HL-60/S4 treated with phorbol 12-myristate 13-acetate at 8.2 ng/mL for 4 days and 3 days (cell line): Measurements from ENCODE around the gene NT5C3B.

Source experiments
- in situ Hi-C: fragments of 300-500 bp; cut with MboI; formaldehyde crosslinking; loops from 2 replicates; pipeline ENCODE4 v1.15.0; 2022; ENCODE audit warnings: low sequenced_read_pairs

The NT5C3B gene

DNA sequence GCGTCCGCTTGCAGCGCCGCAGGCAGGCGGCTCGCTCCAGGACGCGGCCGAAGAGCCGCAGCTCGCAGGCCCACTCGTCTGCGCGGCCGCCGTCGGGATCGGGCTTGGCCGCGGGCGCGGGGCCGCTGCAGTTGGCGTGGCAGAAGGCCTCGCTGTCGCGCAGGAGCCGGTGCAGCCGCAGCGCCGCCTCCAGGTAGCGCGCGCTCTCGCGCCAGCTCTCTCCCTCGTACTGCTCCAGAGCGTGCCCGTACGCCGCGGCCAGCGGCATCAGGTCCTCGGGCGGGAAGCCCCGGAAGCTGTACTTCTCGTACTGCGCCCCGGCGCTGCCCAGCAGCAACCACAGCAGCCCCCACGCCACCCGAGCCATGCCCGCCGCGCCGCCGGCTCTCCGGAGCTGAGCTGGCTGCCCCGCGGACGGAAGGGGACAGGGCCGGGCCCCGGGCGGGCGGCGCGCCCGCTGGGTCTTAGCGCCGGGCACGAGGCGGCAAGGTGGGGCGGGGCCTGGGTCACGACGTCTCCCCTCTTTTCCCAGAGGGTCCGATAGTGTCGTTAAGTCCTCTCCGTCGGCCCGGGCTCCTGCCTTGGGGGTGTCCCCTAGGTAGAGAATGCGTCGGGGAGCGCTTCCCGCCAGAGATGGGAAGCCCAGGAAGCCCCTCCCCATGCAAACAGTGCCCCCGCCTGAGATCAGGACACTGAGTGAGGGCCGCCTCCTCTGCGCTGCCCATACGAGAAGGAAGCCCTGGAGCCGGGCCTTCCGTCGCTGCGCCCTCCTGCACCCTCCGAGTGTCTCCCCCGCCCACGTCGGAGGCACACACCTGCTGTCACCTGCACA is 24.3 kb downstream of the NT5C3B start, which contains the start of gene P3H4:
Gene P3H4 (minus strand): TSS at position 401 of the 832 bp plus-strand sequence. CDS start 34 bp downstream, at position 367.
- in situ Hi-C loops, result no loop called here

DNA sequence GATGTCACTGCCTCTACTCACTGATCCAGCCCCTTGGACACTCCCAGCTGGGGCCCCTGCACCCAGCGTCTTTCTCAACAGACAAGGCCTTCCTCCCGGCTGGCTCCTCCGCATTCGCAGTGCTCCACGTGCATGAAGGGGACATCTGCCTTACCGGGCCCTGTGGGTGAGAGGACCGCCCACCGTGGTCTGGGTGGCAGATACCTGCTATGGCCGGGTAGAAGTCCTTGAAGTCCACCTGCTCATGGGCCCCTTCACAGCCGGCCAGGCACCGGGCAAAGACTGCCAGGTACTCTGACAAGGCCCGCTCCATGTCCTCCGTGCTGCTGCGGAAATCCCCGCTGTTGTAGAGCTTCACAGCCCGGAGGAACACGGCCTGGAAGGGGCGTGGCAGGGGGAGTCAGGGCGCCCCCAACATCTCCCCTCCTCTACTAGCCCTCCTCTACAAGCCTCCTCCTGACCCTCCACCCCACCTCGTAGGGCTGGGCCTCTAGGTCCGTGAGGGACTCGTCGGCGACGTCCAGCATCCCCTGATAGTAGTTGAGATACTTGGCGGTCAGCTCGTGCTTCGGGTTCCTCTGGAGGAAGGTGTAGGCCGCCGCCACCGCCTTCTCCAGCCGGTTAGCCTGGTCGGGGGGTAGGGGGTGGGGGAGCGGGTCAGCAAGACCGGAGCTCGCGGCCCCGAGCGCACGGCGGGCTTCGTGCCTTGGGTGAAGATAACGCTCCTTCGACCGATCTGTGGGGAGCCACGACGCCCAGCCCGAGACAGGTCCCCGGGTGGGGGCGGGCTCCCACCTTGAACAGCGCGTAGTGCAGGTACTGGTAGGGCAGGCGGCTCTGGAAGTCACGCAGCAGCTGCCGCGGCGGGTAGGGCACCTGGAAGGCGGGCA is 25.1 kb downstream of the NT5C3B start:
- in situ Hi-C loops, result no loop called here

DNA sequence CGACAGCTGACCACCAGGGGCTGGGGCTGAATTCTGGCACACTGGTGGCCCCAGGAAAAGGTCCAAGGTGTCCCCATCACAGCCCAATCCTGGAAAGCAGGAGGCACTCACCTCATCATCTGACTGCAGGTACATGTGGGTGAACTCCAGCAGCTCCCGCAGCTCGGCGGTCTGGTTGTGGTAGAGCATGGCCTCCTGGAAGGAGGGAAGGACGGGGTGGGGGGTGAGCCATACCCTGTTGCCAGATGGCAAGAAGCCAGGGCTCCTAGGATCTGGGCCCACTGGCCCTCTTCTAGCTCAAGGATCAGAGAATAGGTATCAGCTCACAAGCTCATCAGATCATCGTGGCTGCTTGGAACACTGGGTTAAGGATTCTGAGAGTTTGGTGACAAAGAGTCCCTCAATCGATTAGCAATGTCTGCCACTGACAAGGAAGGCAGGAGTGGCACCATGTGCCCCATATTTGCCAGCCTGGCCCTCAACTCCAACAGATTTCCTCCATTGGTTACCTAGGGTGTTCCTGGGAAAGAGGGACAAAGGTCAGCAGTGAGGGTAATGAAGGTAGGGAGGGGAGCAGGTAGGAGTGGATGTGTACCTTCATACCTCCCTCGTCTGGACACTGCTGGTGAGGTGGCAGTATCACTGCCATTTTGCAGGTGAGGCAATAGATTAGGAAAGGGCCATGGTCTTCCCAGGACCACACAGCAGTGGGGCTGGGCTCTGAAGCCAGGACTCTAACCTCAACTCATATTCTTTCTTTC is 29.2 kb downstream of the NT5C3B start:
- in situ Hi-C loops, result no loop called here

DNA sequence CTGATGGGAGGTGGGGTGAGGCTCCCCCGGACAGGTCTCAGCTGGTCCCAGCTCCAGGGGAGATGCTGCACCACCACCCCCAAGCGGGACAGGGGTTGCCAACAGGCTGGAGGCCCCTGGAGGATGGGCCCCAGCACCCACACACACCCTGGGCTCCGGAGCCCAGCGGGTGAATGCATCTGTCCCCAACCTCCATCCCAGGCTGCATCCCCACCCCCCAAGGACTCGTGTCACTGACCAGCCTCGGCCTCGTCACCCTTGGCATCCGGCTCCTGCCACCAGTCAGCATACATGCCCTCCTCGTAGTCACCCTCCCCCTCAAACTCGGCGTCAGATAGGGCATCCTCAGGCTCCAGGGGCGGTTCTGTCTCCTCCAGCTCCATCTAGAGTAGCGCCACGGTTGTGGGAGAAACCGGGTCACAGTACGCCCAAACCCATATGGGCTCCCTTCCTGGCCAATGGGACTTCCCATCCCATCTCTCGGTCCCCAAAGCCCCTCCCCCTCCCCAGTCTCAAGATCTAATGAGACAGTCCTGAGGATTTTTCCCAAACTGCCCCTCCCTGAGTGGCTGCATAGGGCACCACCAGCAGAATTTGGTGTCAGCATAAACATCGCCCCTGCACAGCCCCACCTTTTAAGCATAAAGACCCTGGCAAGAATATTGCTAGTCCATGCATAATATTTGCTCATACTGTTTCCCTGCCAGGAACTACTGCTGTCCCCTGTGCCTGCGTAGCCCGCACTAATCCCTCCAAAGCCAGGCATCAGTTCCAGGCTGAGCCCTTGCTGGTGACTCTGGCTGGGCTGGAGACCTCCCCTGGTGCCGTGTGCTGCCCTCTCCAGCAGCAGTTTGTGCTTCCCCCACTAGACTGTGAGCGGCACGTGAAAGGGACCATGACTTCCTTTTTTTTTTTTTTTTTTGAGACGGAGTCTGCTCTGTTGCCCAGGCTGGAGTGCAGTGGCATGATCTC is 32.7 kb downstream of the NT5C3B start:
- in situ Hi-C loops, result loop anchor here (5.0 kb wide), 1 partner anchor 66 kb away; no protein-coding TSS in a partner anchor

DNA sequence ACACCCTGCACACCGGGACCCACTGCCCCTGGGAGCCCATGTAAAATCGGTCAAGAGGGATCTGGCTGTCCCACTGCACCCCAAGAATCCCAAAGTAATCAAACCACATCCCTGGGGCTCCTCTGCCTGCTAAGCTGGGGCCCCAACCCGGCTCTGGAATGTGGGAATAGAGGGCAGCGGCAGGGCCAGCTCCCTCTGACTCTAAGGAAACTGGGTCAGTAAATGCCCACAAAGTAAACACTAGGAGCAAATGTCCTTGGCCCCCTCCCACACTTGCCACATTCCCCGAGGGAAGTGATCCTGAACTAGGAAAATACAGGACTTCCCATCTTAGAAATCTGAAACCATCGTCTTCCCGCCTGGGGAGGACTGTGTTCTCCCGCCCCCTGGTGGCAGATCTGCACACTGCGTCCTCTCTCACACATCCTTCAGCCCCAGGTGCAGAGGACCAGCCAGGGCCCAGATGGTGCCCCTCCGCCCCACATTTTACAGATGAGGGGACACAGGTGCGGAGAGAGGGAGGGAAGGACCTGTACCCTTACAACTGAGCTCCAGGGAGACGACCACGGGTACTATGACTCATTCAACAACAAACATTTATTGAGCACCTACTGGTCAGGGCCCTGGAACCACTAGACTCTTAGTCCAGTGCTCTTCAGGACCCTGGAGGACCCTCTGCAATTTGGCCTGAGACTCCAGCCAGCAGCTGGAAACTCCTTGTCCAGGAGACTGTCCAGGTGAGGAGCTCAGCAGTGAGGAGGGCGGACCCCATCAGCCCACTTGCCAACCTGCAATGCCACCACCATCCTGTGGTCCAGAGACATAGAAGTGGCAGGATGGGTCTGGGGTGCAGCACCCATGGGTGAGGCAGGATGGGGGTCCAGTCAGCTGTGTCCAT is 34.4 kb downstream of the NT5C3B start:
- in situ Hi-C loops, result loop anchor here (5.0 kb wide), 1 partner anchor 64 kb away; no protein-coding TSS in a partner anchor

DNA sequence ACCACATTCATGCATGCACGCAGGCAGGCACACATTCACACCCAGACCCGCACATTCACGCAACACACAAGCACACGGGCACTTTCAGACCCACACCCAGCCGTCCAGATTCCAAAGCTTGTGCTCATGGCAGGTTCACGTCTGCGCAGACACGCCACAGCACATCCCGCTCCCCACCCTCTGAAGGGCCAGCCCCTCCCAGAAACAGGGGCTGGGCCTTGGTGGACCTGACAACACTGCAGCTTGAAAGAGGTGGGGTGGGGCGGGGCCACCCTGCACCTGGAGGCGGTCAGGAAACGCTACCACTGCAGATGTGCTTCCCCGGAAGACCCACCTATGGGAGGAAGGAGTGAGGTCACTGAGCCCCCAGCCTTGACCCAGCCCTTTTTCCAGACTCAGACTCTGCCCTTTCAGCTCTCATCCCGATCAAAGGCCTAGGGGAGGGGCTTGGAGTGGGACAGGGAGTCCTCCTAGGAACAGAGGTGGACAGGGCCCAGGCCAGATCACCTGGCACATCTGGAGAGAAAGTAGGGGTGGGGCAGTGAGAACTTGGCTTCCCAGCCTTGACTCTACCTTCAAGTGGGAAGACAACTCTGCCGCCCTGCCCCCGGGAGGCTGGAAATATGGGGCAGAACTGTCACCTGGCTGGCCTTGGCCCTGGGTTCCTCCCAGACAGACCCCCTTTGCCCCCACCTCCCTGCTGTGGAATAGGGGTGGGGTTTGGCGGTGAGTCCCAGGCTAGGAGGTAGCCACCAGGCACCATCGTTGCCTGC is 35.2 kb downstream of the NT5C3B start:
- in situ Hi-C loops, result loop anchor here (5.0 kb wide), 1 partner anchor 63 kb away; no protein-coding TSS in a partner anchor

DNA sequence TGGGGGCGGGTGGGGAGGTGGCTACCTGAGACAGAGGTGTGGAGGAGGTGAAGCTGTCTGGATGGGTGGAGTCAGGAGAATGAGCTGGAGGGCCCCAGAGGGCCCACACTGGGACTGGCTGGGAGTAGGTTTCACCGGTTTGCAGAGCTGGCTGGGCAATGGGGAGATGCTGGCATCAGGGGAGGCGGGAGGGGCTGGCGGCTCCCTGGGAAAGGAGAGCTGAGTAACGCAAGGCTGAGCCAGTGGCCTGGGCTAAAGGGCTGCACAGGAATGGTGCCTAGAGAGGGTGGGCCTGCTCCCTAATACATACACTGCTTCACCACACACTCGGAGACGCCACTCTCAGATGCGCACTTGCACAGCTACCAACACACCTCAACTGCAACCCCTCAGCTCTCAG is 36.7 kb downstream of the NT5C3B start:
- in situ Hi-C loops, result no loop called here

DNA sequence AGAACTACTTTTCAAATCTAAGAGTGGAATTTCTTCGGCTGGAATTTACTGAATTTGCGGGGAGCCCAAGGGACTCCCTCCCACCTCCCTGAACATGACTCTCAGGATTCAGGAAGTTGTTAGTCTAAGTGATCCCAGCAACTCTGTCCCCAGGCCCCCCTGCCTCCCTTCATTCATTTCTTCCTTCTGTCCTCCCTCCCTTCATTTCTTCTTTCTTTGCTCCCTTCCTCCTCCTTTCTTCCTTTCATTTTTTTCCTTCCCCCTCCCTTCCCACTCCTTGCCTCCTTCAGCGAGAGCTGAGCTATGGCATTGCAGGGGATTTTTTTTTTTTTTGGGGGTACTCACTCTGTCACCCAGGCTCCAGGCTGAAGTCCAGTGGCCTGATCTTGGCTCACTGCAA is 38.7 kb downstream of the NT5C3B start:
- in situ Hi-C loops, result no loop called here

DNA sequence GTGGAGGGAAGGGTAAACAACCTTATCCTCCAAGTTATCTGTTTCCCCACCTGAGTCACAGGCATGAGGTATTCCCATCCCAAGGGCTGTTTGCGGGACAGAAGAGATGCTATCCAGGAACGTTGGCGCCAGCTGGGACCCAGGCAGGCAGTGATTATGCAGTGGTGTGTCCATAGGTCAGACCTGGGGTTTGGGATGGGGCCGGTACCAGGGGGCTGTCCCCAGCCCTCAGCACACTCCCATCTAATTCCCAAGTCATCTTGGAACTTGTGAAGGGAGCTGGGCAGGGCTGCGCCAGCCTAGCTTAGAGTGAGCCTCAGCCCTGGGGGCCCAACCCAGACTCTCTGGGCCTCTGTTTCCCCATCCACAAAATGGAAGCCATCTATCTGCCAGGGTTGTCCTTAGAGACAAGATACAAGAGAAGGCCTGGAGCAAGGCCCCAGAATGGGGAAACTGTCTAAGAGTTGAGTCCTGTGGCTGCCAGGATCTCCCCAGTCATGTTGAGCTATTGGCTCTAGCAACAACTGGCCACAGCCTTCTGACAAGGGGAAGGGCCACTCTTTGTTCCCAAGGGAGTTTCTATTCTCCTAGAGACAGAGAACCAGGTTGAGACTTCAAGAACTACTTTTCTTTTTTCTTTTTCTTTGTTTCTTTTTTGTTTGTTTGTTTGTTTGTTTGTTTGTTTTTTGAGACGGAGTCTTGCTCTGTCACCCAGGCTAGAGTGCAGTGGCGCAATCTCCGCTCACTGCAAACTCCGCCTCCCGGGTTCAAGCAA is 39.7 kb downstream of the NT5C3B start:
- in situ Hi-C loops, result no loop called here

DNA sequence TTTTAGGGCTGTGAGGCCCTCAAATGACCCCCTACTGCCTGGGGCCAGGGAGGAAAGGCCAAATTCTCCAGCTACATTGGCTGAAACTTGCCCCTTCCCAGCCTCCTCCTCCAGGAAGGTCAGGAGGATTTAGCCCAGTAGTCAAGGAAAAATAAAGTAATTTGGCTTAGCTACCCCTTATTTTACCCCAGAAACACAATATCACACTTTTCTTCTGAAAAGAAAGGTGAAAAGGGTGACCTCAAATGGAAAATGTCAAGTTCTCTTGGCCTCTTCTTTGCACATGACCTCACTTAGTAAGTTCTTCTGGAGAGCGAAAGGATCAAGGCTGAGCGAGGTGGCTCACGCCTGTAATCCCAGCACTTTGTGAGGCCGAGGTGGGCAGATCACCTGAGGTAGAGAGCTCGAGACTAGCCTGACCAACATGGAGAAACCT is 41.5 kb downstream of the NT5C3B start:
- in situ Hi-C loops, result no loop called here

DNA sequence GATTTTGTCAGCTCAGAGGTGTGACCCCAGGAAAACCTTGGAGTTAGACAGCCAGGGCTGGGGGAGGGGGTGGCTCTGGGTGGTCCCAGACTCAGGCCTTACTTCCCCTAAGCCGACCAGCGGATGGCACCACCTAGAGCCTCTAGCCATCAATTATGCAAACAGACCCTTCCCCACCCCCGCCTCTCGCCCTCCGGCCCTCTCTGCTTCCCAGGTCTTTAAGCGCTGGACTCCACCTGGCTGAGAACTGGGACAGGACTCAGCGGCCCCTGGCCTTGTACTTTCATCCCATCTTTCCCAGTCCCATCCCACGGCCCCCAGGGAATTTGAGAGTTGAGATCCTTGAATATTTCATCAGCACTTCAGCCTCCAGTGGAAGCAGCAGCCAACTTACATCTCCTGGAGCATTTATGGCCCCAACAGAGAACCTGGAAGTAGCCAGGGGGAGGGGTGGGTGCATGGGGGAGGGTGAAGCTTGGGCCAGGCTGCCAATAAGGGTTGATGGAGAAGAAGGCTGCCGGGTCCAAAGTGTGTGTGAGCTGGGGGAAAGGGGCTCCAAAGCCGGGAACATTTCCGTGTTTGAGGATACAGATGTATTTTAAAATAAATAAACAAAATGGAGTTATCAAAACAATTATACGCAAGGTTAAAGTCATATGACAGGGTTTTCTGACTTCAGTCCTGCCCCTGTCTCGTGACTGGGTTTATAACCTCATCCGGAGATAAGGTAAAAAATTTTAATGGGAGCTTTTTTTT is 42.1 kb downstream of the NT5C3B start:
- in situ Hi-C loops, result no loop called here

DNA sequence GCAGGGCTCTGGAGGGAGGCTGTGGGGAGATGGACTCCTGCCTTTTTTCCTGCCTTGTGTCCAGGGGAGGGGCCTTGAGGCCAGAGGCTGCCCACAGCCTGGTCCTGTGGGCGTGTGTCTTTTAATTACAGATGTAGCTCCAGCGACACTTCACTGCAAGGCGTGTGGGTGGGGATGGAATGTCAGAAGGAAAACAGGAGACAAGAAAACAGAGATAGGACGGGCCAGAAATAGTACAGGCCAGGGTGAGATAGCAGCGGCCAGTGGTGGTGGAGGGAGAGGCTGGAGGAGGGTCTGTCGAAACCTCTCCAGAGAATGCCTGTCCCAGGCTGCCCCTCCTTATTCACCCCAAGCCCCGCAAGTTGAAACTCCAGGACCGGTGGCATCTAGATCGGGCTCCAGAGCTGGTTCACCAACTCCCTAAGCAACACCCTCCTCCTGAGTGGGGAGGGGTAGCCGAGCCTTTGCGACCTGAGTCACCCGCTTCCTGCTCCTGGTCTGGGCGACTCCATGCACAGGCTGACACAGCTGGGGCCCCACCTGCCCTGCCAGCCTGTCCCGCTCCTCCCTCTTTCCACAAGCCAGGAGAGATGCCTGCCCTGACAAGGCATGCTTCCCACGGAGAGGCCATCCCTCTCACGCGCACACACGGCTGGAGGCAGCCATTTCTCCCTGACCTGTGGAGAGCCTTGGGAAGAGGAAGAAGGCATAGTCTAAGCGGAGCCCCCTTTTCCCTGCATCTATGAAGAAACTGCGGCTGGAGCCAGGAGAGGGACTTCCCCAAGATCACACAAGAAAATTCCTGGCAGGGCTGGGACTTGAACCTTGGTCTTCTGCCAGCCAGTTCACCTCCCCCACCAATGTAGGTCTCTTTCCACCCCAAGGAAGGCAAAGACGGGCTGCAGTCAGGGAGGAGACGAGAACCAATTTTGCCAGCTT is 42.9 kb downstream of the NT5C3B start:
- in situ Hi-C loops, result no loop called here

DNA sequence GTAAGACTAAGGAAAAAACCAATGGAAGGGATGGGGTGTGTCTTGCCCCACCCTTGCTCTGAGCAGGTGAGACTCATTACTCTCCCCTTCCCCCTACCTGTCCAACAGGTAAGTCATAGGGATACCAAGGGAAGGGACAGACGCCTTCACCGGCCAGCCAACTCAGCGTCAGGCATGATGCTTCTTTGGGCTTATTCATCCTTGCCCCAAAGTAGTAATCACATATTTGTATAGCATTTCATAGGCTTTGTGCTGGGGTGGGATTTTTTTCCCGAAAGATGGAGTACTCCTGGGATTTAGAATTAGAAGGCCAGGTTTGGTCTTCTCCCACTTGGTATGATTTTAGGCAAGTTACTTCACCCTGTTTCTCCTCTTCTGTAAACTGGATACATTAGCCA is 49.0 kb downstream of the NT5C3B start:
- in situ Hi-C loops, result no loop called here

DNA sequence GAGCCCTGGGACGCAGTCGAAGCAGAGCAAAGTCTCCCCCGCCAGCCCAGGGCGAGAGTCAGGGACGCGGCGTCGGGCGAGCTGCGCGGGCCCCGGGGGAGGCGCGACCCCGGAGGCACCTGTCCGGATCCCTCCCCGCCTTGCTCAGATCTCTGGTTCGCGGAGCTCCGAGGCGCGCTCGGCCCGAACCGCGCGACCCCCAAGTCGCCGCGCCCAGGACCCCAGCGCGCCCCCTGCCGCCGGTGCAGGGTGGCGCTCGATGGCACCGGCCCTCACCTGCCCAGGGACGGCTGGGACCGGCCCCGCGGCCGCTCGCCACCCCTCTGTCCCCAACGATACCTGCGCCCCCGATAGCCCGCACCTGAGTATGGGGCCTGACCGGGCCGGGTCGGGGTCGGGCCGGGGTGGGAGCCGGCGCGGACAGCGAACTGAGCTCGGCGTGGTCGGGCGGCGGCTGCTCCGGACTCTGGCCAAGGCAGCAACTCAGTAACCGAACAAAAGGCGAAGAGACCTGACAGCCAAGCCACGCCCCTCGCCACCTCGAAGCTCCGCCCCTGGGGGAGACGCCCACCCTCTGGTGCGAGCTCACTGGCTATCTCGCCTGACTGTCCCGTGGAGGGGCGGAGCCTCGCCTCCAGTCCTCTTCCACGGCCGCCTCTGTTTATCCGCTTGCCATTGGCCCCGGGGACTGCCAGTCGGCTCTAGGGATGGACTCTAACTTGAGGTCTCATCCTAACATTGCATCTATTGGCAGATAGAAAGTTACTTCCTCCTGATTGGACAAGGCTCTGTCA is 49.6 kb downstream of the NT5C3B start, which contains the start of gene JUP:
Gene JUP (minus strand): TSS at position 485 of the 794 bp plus-strand sequence. CDS start 14,857 bp downstream, outside the sequence.
- in situ Hi-C loops, result no loop called here
